ENCODE data around the gene HHIPL1. TPM values are rescaled to one million over a fixed set of nuclear protein-coding genes. Genes with fewer than 3 reads are reported as not detected.

The HHIPL1 gene
- polyA plus RNA-seq, 1 experiment, result 1.1 TPM

DNA sequence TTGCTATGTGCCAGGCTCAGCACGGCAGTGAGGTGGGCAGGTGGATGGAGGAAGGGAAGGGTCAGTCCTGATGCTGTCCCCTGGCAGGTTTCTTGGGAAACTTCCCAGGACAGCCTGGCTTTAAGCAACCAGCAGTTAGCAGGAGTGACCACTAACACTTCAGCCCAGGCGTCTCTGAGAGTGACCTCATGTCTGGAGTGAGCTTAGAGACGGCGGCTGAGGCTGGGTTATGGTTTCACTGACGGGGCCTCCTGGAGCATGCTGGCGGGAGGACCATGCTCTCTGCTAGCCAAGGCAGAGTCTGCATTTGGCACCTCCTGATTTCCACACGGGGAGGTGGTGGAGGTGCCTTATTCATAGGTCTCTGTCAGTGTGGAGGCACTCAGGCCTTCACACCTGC lies 2.5 kb downstream of the HHIPL1 start:
- no peak for TF ChIP-seq CTCF (IDR thresholded peaks at IDR 0.05; ENCODE audit: low read depth, low read length)

DNA sequence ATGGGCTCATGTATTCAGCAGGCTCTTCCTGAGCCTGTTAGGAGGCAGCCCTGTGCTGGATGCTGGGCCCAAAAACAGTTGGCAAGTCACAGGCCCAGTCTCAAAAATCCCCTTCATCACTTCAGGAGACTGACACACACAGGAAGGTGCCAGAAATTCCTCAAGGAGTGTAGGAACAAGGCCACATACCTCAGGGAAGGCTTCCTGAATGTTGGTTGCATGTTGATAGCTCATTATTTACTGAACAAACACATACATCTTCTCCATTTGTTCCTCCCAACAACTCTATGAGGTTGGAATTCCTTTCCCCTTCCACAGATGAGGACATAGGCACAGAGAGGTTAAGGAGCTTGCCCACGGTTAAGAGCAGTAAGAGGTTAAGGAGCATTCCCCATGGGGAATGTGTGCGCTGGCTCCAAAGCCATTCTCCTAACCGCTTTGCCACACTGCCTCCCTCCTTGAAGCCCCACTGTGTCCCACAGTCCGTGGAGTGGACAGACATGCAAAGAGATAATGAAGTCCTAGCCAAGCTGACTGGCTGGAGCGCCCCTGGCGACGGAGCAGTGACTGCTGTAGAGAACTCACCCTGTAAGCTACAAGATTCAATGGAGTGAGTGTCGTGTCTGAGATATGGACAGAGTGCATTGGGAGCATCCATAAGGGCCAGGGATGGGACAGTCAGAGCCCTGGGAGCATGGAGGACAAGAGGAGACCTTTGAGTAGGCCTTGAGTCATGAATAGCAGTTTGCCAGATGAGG lies 3.3 kb downstream of the HHIPL1 start:
- CTCF ChIA-PET, result no interaction called here
- Histone ChIP-seq H3K9me3 (ENCODE audit: control insufficient read depth, insufficient read depth, low read length) (no peaks in the 10 kb centered on the region; the same call in 1 of the 2 replicates), H3K27me3 (ENCODE audit: control insufficient read depth, insufficient read depth, low read length) (no peaks in the 10 kb centered on the region), H3K4me3 (ENCODE audit: low read depth, low read length) (no peak overlapping the region), H3K27ac (ENCODE audit: low read depth, low read length) (no peak overlapping the region)
- TF ChIP-seq CTCF (IDR thresholded peaks at IDR 0.05; ENCODE audit: low read depth, low read length), result no peak
- no peak for DNase-seq (ENCODE audit: low read depth, low spot score)
- POLR2A ChIA-PET, result no interaction called here

More for the DNA sequence above, 2.5 kb downstream of the HHIPL1 start:
- Histone ChIP-seq H3K9me3 (ENCODE audit: control insufficient read depth, insufficient read depth, low read length) (no peaks in the 10 kb centered on the region; the same call in 1 of the 2 replicates), H3K4me3 (ENCODE audit: low read depth, low read length) (no peak overlapping the region), H3K27ac (ENCODE audit: low read depth, low read length) (no peak overlapping the region), H3K27me3 (ENCODE audit: control insufficient read depth, insufficient read depth, low read length) (no peaks in the 10 kb centered on the region)
- CTCF ChIA-PET, result no interaction called here
- DNase-seq (ENCODE audit: low read depth, low spot score), result no peak
- POLR2A ChIA-PET, result no interaction called here

DNA sequence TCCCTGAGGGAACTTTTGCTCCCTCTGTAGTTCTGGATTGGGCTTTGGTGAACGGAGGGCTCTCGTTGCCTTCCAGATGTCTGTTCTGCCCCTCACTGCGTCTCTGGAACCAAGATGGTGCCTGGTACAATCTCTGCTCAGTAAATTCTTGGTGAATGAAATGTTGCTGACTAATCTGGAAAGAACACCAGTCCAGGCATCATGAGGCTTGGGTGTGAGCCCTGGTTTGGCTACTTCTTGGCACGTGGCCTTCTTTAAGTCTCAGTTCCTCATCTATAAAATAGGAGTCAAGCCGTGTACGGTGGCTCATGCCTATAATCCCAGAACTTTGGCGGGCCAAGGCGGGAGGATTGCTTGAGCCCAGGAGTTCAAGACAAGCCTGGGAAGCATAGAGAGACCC lies 4.3 kb downstream of the HHIPL1 start:
- H3K27ac ChIP-seq (ENCODE audit: low read depth, low read length), result no peak overlapping the region
- no peak for TF ChIP-seq CTCF (IDR thresholded peaks at IDR 0.05; ENCODE audit: low read depth, low read length)
- H3K9me3 ChIP-seq (ENCODE audit: control insufficient read depth, insufficient read depth, low read length), result no peaks in the 10 kb centered on the region; the same call in 1 of the 2 replicates
- no peak overlapping the region for H3K4me3 ChIP-seq (ENCODE audit: low read depth, low read length)
- no peak for DNase-seq (ENCODE audit: low read depth, low spot score)
- CTCF ChIA-PET, result no interaction called here
- POLR2A ChIA-PET, result no interaction called here
- no peaks in the 10 kb centered on the region for H3K27me3 ChIP-seq (ENCODE audit: control insufficient read depth, insufficient read depth, low read length)

DNA sequence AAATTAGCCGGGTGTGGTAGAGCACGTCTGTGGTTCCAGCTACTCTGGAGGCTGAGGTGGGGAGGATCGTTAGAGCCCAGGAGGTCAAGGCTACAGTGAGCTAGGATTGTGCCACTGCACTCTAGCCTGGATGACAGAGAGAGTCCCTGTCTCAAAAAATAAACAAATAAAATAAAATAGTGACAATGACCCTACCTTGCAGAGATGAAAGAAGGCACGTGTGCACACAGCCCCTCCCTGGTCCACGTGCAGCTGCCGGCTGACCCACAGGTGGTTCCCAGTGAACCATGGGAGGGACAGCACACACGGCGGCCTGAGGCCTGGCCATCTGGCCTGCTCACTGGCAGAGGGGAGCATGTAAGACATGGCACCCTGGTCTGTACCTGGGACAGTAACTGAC lies 4.7 kb downstream of the HHIPL1 start:
- TF ChIP-seq CTCF (IDR thresholded peaks at IDR 0.05; ENCODE audit: low read depth, low read length), result no peak
- Histone ChIP-seq H3K27me3 (ENCODE audit: control insufficient read depth, insufficient read depth, low read length) (no peaks in the 10 kb centered on the region), H3K9me3 (ENCODE audit: control insufficient read depth, insufficient read depth, low read length) (no peaks in the 10 kb centered on the region; the same call in 1 of the 2 replicates), H3K27ac (ENCODE audit: low read depth, low read length) (no peak overlapping the region), H3K4me3 (ENCODE audit: low read depth, low read length) (no peak overlapping the region)
- no peak for DNase-seq (ENCODE audit: low read depth, low spot score)
- CTCF ChIA-PET, result no interaction called here
- POLR2A ChIA-PET, result interaction anchor here (0.6 kb wide), 1 partner anchor 8 kb away, joined by 4 read pairs; no protein-coding TSS in a partner anchor

DNA sequence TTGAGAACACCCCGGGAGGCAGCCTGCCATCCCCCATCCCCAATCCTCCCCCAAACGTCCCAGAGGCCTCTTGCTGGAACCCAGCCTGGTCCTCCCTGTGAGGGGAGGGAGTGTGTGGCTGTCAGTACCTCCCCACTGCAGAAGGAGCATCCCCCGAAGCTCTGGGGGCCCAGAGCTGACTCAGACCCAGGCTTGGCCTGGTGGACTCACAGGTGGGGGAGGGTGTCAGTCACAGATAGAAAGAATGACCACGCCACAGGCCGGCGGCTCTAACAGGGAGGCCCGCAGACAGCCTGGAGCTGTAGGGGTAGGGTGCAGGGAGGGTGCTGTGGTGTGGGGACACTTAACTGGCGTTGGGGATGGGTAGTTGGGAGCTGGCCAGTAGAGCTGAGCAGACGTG lies 5.3 kb downstream of the HHIPL1 start:
- CTCF ChIA-PET, result no interaction called here
- no peak overlapping the region for H3K27ac ChIP-seq (ENCODE audit: low read depth, low read length)
- H3K9me3 ChIP-seq (ENCODE audit: control insufficient read depth, insufficient read depth, low read length), result no peaks in the 10 kb centered on the region; the same call in 1 of the 2 replicates
- H3K27me3 ChIP-seq (ENCODE audit: control insufficient read depth, insufficient read depth, low read length), result no peaks in the 10 kb centered on the region
- POLR2A ChIA-PET, result interaction anchor here (0.6 kb wide), 1 partner anchor 9 kb away, joined by 4 read pairs; no protein-coding TSS in a partner anchor
- DNase-seq (ENCODE audit: low read depth, low spot score), result no peak
- TF ChIP-seq CTCF (IDR thresholded peaks at IDR 0.05; ENCODE audit: low read depth, low read length), result no peak
- H3K4me3 ChIP-seq (ENCODE audit: low read depth, low read length), result no peak overlapping the region

All from AG04450 (cell line).